HUES64 (cell line): ENCODE results near the gene SH2B3.
A peak's percentile ranks its signal among the peaks of the same experiment; 100 is the strongest.

Experiments used
- H3K27ac ChIP-seq: 2 replicates; pipeline ENCODE4 v1.7.0; 2013; ENCODE audit warnings: low read depth, low read length, inconsistent platforms
- H3K27me3 ChIP-seq: 2 replicates; pipeline ENCODE4 v1.6.1; 2013; ENCODE audit warnings: mild to moderate bottlenecking, low read length; ENCODE audit not compliant: insufficient read depth
- H3K36me3 ChIP-seq: 2 replicates; pipeline ENCODE4 v1.6.1; 2013; ENCODE audit warnings: mild to moderate bottlenecking, low read length; ENCODE audit not compliant: insufficient read depth
- H3K4me1 ChIP-seq: 2 replicates; pipeline ENCODE4 v1.6.1; 2013; ENCODE audit warnings: mild to moderate bottlenecking, low read length, moderate library complexity; ENCODE audit not compliant: insufficient read depth
- H3K4me3 ChIP-seq: 2 replicates; pipeline ENCODE4 v1.5.1; 2013; ENCODE audit warnings: mild to moderate bottlenecking, low read length, moderate library complexity
- H3K9ac ChIP-seq: 2 replicates; pipeline ENCODE4 v1.6.1; 2013; ENCODE audit warnings: mild to moderate bottlenecking, low read depth, low read length
- H3K9me3 ChIP-seq: 2 replicates; pipeline ENCODE4 v1.6.1; 2013; ENCODE audit warnings: low read depth, low read length; ENCODE audit not compliant: insufficient read depth
- WGBS: fragments of 150-250, 120-280 bp; methylation state at CpG from one replicate; pipeline ENCODE4 v1.1.7; 2013; ENCODE audit warnings: missing lambda C conversion rate; 5-methylcytosine and 5-hydroxymethylcytosine counted together

SH2B3 gene

GRCh38 chr12:111441107-111441928, 35.6 kb downstream of the SH2B3 start:
- H3K4me3 ChIP-seq = no peak overlapping the region
- H3K27ac ChIP-seq = no peak overlapping the region
- no peak overlapping the region for H3K9ac ChIP-seq
- H3K27me3 ChIP-seq = no peaks in the 10 kb centered on the region
- H3K4me1 ChIP-seq = peaks cover 11% of the 10 kb centered on the region
- 96% methylated on average over 7 of the region's 7 CpGs for WGBS
- peaks cover 15% of the 10 kb centered on the region; the same call in 1 of the 2 replicates for H3K36me3 ChIP-seq
- no peaks in the 10 kb centered on the region for H3K9me3 ChIP-seq

GRCh38 chr12:111442301-111443045, 36.8 kb downstream of the SH2B3 start:
- no peaks in the 10 kb centered on the region for H3K9me3 ChIP-seq
- peaks cover 8% of the 10 kb centered on the region for H3K4me1 ChIP-seq
- H3K27me3 ChIP-seq = no peaks in the 10 kb centered on the region
- no peak overlapping the region; the same call in 1 of the 2 replicates for H3K27ac ChIP-seq
- peaks cover 24% of the 10 kb centered on the region for H3K36me3 ChIP-seq
- H3K4me3 ChIP-seq = no peak overlapping the region
- H3K9ac ChIP-seq = 0 out of 2 replicates have a peak overlapping the region, but pooled peaks have one; percentile 4
- WGBS = 92% methylated on average over 10 of the region's 10 CpGs

GRCh38 chr12:111443086-111443485, 37.4 kb downstream of the SH2B3 start:
- WGBS = 93% methylated on average over 7 of the region's 7 CpGs
- peaks cover 8% of the 10 kb centered on the region for H3K4me1 ChIP-seq
- H3K27ac ChIP-seq = no peak overlapping the region
- no peaks in the 10 kb centered on the region for H3K27me3 ChIP-seq
- no peak overlapping the region for H3K9ac ChIP-seq
- no peak overlapping the region for H3K4me3 ChIP-seq
- no peaks in the 10 kb centered on the region for H3K9me3 ChIP-seq
- peaks cover 30% of the 10 kb centered on the region for H3K36me3 ChIP-seq

GRCh38 chr12:111443586-111443985, 37.9 kb downstream of the SH2B3 start:
- Histone ChIP-seq H3K9ac (no peak overlapping the region), H3K4me3 (no peak overlapping the region), H3K36me3 (peaks cover 35% of the 10 kb centered on the region)

GRCh38 chr12:111444314-111444924, 38.7 kb downstream of the SH2B3 start:
- H3K4me1 ChIP-seq = peaks cover 8% of the 10 kb centered on the region
- H3K4me3 ChIP-seq = no peak overlapping the region
- no peaks in the 10 kb centered on the region for H3K9me3 ChIP-seq
- no peaks in the 10 kb centered on the region for H3K27me3 ChIP-seq
- H3K27ac ChIP-seq = no peak overlapping the region
- H3K36me3 ChIP-seq = peaks cover 43% of the 10 kb centered on the region
- H3K9ac ChIP-seq = no peak overlapping the region
- 95% methylated on average over 8 of the region's 8 CpGs for WGBS

More at GRCh38 chr12:111443586-111443985, 37.9 kb downstream of the SH2B3 start:
- Histone ChIP-seq H3K27me3 (no peaks in the 10 kb centered on the region), H3K27ac (no peak overlapping the region), H3K4me1 (peaks cover 8% of the 10 kb centered on the region), H3K9me3 (no peaks in the 10 kb centered on the region)
- WGBS = 92% methylated on average over 7 of the region's 7 CpGs

- H3K9ac ChIP-seq = no peak overlapping the region
- H3K4me3 ChIP-seq = no peak overlapping the region
- peaks cover 8% of the 10 kb centered on the region for H3K4me1 ChIP-seq
- H3K27ac ChIP-seq = peak overlapping the region; percentile 51; the same call in 1 of the 2 replicates
- no peaks in the 10 kb centered on the region for H3K9me3 ChIP-seq
- peaks cover 47% of the 10 kb centered on the region for H3K36me3 ChIP-seq
- 89% methylated on average over 11 of the region's 11 CpGs for WGBS
- no peaks in the 10 kb centered on the region for H3K27me3 ChIP-seq
These were observed 39.4 kb downstream of the SH2B3 start for GRCh38 chr12:111444925-111445725.

GRCh38 chr12:111445726-111446581, 40.2 kb downstream of the SH2B3 start:
- Histone ChIP-seq H3K4me1 (peaks cover 8% of the 10 kb centered on the region), H3K4me3 (no peak overlapping the region), H3K27ac (peak overlapping the region; percentile 51), H3K36me3 (peaks cover 55% of the 10 kb centered on the region), H3K9ac (no peak overlapping the region), H3K9me3 (no peaks in the 10 kb centered on the region), H3K27me3 (no peaks in the 10 kb centered on the region)
- 82% methylated on average over 6 of the region's 6 CpGs for WGBS

GRCh38 chr12:111446631-111447570, 41.2 kb downstream of the SH2B3 start:
- Histone ChIP-seq H3K4me3 (no peak overlapping the region), H3K4me1 (peaks cover 8% of the 10 kb centered on the region), H3K9me3 (no peaks in the 10 kb centered on the region), H3K9ac (no peak overlapping the region), H3K27ac (peak overlapping the region; percentile 51; the same call in 1 of the 2 replicates), H3K27me3 (no peaks in the 10 kb centered on the region), H3K36me3 (peaks cover 63% of the 10 kb centered on the region)
- 95% methylated on average over 20 of the region's 20 CpGs for WGBS

GRCh38 chr12:111447571-111448265, 42.0 kb downstream of the SH2B3 start:
- Histone ChIP-seq H3K36me3 (peaks cover 67% of the 10 kb centered on the region), H3K9me3 (no peaks in the 10 kb centered on the region), H3K4me3 (no peak overlapping the region), H3K4me1 (peaks cover 8% of the 10 kb centered on the region), H3K9ac (no peak overlapping the region), H3K27ac (no peak overlapping the region), H3K27me3 (no peaks in the 10 kb centered on the region)
- WGBS = 96% methylated on average over 28 of the region's 28 CpGs
